ENCODE measurements around the gene ANGPT4.

The ANGPT4 gene

DNA sequence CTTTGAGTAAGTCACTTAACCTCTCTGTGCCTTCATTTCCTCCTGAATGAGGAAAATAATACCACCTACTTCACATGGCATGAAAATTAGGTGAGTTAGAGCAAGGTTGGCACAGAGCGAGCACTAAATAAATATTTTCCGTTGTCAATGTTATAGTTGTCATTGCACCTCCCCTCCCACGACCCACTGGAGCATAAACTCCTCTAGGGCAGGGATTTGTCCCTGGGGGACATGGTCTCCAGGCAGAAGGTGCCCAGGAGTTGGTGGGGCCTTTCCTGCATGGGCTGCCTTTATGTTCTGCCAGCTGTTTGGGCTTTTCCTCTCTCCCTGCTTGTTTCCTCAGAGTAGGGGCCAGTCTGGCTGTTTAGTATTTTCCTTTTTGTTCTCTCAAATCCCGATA is 1.3 kb upstream of the ANGPT4 start:
- H3K4me3 ChIP-seq (ENCODE audit: low read depth, low read length): no peak overlapping the region
- TF ChIP-seq, protein P1, sequence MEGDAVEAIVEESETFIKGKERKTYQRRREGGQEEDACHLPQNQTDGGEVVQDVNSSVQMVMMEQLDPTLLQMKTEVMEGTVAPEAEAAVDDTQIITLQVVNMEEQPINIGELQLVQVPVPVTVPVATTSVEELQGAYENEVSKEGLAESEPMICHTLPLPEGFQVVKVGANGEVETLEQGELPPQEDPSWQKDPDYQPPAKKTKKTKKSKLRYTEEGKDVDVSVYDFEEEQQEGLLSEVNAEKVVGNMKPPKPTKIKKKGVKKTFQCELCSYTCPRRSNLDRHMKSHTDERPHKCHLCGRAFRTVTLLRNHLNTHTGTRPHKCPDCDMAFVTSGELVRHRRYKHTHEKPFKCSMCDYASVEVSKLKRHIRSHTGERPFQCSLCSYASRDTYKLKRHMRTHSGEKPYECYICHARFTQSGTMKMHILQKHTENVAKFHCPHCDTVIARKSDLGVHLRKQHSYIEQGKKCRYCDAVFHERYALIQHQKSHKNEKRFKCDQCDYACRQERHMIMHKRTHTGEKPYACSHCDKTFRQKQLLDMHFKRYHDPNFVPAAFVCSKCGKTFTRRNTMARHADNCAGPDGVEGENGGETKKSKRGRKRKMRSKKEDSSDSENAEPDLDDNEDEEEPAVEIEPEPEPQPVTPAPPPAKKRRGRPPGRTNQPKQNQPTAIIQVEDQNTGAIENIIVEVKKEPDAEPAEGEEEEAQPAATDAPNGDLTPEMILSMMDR (IDR thresholded peaks at IDR 0.05; ENCODE audit: control insufficient read depth, extremely low read depth, insufficient read depth): no peak
- DNase-seq (ENCODE audit: low read depth): no peak

DNA sequence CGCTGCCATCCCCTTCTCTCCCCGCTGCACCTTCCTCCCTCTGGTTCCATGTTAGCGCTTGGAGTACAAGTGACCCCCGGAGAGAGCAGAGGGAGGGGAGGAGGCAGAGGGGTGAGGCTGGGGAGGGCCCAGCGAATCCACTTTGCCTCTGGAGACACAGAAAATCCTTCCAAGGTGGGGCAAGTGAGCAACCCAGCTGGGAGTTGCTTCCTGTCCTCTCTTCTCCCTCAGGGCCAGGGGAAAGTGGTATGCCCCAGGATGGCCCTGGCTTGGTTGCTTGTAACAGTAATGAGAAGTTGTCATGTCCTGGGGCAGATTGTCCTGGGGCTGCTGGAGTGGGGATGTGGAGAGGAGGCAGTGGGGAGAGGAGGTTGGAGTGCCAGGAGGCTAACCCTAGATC is 691 bp upstream of the ANGPT4 start:
- DNase-seq (ENCODE audit: low read depth): no peak
- TF ChIP-seq, protein P1 (IDR thresholded peaks at IDR 0.05; ENCODE audit: control insufficient read depth, extremely low read depth, insufficient read depth): no peak
- no peak overlapping the region for H3K4me3 ChIP-seq (ENCODE audit: low read depth, low read length)

DNA sequence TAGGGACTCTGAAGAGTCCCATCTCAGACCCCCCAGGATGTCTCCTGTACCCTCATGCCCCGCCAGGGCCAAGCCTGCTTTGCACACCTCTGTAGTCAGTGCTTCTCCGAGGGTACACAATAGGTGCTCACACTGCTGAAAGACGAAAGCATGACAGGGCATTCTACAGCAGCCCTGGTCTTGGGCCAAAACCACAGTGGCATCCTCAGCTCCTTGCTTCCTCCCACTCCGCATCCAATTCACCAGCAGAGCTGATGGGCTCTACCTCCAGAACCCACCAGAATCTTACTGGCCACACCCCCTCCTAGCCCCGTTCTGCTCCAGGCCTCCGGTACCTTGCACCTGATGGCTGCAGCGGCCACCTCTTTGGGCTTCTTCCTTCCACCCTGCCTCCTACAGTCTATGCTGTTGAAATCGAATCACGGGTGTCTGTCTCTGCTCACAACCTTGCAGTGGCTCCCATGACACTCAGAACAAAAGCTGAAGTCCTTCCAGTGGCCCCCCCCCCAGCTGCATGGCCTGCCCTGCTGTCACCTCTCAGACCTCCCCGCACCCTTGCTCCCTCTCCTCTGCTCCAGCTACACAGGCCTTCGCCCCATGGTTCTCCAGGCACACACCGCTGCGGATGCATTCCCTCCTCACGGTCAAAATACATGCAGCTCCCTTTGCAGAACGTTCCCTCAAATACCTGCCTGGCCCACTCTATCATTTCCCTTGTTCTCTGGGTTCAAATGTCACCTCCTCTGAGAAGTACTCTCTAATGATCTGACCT is 1.2 kb downstream of the ANGPT4 start:
- no peak for DNase-seq (ENCODE audit: low read depth)
- TF ChIP-seq, protein P1 (IDR thresholded peaks at IDR 0.05; ENCODE audit: control insufficient read depth, extremely low read depth, insufficient read depth): no peak

DNA sequence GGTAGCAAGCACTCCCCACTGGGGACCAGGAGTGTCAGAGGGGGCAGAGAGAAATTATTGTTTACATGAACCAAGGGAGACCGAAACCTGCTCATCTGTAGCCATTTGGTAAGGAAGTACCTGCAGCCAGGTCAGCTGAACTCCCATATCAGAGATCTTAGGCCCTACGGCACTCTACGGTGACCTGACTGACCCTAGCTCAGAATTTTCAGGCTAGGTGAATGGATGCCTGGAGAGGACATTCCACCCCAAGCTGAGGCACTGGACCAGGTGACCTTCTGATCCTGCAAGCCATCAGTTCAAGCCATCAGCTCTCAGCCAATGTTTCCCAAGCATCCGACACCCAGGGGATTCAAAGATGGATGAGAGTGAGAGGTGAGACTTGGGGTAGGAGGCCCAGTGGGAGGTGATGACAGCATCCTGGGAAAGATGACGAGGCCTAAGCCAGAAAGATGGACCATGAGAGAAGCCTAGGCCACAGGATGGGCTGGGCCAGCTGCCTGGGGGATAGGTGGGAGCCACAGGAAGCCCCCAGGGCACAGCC is 2.8 kb downstream of the ANGPT4 start:
- DNase-seq (ENCODE audit: low read depth): no peak
- no peak overlapping the region for H3K4me3 ChIP-seq (ENCODE audit: low read depth, low read length)
- TF ChIP-seq, protein P1 (IDR thresholded peaks at IDR 0.05; ENCODE audit: control insufficient read depth, extremely low read depth, insufficient read depth): no peak

More for the DNA sequence above, 1.2 kb downstream of the ANGPT4 start:
- H3K4me3 ChIP-seq (ENCODE audit: low read depth, low read length): no peak overlapping the region

DNA sequence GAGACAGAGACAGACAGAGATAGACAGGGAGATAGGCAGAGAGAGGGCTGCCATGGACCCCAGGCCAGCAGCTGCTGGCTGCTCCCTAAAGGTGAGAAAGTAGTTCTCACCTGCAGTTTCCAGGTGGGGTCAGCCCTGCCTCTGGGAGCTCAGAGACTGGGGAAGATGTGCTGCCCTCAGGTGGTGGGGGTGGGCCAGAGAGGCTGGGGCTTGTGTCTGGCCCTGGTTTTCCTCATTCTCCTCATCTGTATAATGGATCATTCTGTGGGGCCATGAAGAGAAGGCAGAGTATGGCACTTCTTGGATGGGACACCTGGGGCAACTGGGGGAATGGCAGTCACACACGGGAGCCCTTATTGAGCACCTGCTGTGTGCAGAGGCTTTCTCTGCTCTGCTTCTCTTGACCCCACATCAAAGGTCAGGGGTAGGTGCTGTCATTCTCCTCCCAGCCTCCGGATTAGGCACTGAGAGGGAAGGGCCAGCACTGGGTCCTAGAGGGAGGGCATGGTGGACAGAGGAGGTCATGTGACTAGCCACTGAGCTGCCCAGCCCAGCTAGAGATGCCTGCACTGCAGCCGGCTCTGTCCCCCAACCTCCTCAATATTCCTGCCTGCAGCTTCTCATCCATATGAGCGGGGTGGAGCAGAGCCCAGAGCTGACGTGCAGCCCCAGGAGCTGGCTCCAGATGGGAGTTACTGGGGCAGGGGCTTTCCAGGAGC is 4.1 kb downstream of the ANGPT4 start:
- H3K4me3 ChIP-seq (ENCODE audit: low read depth, low read length): no peak overlapping the region
- DNase-seq (ENCODE audit: low read depth): no peak
- TF ChIP-seq, protein P1 (IDR thresholded peaks at IDR 0.05; ENCODE audit: control insufficient read depth, extremely low read depth, insufficient read depth): no peak

DNA sequence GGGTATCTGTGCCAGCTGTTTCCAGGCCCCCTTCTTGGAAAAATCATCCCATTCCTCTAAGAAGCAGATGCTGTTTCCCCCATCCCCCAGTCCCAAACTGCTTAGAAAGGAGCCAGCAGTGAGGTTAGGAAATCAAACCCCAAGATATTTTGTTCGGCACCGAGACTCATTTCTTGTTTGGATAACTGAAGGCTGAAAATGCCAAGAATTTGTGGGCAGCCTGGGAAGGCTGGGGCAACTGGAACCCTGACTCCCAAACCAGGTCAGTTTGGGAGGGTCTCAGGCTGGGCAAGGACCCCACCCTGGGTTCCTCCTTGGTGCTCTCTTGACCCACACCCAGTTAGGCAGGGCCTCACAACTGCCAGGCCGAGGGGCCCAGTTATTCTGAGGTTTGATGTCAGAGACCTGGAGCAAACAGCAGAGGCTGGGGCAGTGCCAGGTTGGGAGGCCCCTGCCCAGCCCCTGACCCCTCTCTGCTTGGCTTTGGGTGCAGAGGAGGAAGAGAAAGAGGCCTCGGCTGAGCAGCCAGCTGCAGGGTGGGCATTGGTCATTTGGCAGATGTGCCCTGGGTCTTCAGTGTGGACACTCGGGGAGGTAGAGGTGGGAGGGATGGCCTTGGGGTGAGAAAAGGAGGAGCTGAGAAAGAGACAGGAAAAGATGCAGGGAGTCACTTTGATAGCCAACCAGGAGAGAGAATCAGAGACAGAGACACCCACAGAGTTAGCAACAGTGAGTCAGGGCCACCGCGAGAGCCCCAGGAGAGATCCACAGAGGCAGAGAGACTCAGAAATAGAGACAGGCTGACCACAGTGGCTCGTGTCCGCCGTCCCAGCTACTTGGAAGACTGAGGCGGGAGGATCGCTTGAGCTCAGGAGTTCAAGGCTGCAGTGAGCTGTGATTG is 5.0 kb downstream of the ANGPT4 start:
- TF ChIP-seq, protein P1 (IDR thresholded peaks at IDR 0.05; ENCODE audit: control insufficient read depth, extremely low read depth, insufficient read depth): no peak
- no peak for DNase-seq (ENCODE audit: low read depth)
- H3K4me3 ChIP-seq (ENCODE audit: low read depth, low read length): no peak overlapping the region
